Measurements from ENCODE around the gene TATDN2.

TATDN2 gene

GRCh38 chr3:10329495-10330015, 81.3 kb downstream of the TATDN2 start:
- H3K9me3 ChIP-seq (ENCODE audit: severe bottlenecking): no peaks in the 10 kb centered on the region
- peaks cover 49% of the 10 kb centered on the region for H3K27me3 ChIP-seq (ENCODE audit: insufficient read depth, poor library complexity, severe bottlenecking)
- DNase-seq (ENCODE audit: low spot score): no peak
- no peak overlapping the region for H3K4me3 ChIP-seq (ENCODE audit: severe bottlenecking)
- H3K4me1 ChIP-seq (ENCODE audit: insufficient read depth, poor library complexity, severe bottlenecking): no peaks in the 10 kb centered on the region
- no peak overlapping the region for H3K27ac ChIP-seq (ENCODE audit: poor library complexity, severe bottlenecking)
- no peak for ATAC-seq (ENCODE audit: low read depth)
- H3K36me3 ChIP-seq (ENCODE audit: low read depth): no peaks in the 10 kb centered on the region
- TF ChIP-seq, protein P1, sequence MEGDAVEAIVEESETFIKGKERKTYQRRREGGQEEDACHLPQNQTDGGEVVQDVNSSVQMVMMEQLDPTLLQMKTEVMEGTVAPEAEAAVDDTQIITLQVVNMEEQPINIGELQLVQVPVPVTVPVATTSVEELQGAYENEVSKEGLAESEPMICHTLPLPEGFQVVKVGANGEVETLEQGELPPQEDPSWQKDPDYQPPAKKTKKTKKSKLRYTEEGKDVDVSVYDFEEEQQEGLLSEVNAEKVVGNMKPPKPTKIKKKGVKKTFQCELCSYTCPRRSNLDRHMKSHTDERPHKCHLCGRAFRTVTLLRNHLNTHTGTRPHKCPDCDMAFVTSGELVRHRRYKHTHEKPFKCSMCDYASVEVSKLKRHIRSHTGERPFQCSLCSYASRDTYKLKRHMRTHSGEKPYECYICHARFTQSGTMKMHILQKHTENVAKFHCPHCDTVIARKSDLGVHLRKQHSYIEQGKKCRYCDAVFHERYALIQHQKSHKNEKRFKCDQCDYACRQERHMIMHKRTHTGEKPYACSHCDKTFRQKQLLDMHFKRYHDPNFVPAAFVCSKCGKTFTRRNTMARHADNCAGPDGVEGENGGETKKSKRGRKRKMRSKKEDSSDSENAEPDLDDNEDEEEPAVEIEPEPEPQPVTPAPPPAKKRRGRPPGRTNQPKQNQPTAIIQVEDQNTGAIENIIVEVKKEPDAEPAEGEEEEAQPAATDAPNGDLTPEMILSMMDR (IDR thresholded peaks at IDR 0.05; ENCODE audit: poor library complexity, severe bottlenecking): no peak

- Histone ChIP-seq H3K4me1 (ENCODE audit: insufficient read depth, poor library complexity, severe bottlenecking) (no peaks in the 10 kb centered on the region), H3K36me3 (ENCODE audit: low read depth) (no peaks in the 10 kb centered on the region), H3K27me3 (ENCODE audit: insufficient read depth, poor library complexity, severe bottlenecking) (peaks cover 49% of the 10 kb centered on the region), H3K4me3 (ENCODE audit: severe bottlenecking) (no peak overlapping the region), H3K9me3 (ENCODE audit: severe bottlenecking) (no peaks in the 10 kb centered on the region), H3K27ac (ENCODE audit: poor library complexity, severe bottlenecking) (no peak overlapping the region)
- DNase-seq (ENCODE audit: low spot score) (no peak), ATAC-seq (ENCODE audit: low read depth) (no peak)
- TF ChIP-seq, protein P1 (IDR thresholded peaks at IDR 0.05; ENCODE audit: poor library complexity, severe bottlenecking): no peak
Measured at GRCh38 chr3:10330319-10330718, 82.1 kb downstream of the TATDN2 start.
